ENCODE measurements around the gene GFOD2. TPM values are rescaled to one million over a fixed set of nuclear protein-coding genes. Genes with fewer than 3 reads are reported as not detected.

Gene GFOD2
- total and polyA plus RNA-seq, 2 experiments from 2014 or later: 19.3 to 34.3 TPM

GRCh38 chr16:67748834-67749233, 29.7 kb upstream of the GFOD2 start:
- DNase-seq (ENCODE audit: low spot score) (no peak), ATAC-seq (peak; percentile 16; the same call in 2 of the 3 replicates)
- no peaks in the 10 kb centered on the region for H3K9me3 Mint-ChIP-seq
- peak overlapping the region; percentile 72 for H3K27ac ChIP-seq (ENCODE audit: low read depth)
- H3K4me1 Mint-ChIP-seq: peaks cover 6% of the 10 kb centered on the region
- H3K27me3 ChIP-seq (ENCODE audit: insufficient read depth): no peaks in the 10 kb centered on the region
- no peaks in the 10 kb centered on the region for H3F3A ChIP-seq (replicated peaks; ENCODE audit: low read depth)
- peaks cover 5% of the 10 kb centered on the region for H3K27me3 Mint-ChIP-seq (ENCODE audit: insufficient read depth, low read depth, poor library complexity)
- H3K4me3 Mint-ChIP-seq: no peak overlapping the region
- peaks cover 3% of the 10 kb centered on the region for H3K36me3 Mint-ChIP-seq (ENCODE audit: low read depth)
- H3K4me2 ChIP-seq: no peak overlapping the region
- no peaks in the 10 kb centered on the region for H4K20me1 ChIP-seq (replicated peaks; ENCODE audit: insufficient read depth)
- no peaks in the 10 kb centered on the region for H3K9me2 ChIP-seq (ENCODE audit: insufficient read depth)
- H2AFZ ChIP-seq: no peak overlapping the region
- H3K4me1 ChIP-seq (ENCODE audit: insufficient read depth): peaks cover 5% of the 10 kb centered on the region; the same call in 1 of the 2 replicates
- H3K36me3 ChIP-seq (ENCODE audit: insufficient read depth): no peaks in the 10 kb centered on the region
- no peak overlapping the region for H3K4me3 ChIP-seq
- no peak for TF ChIP-seq POLR2AphosphoS5 (IDR thresholded peaks at IDR 0.05; ENCODE audit: low read depth)
- TF ChIP-seq CREB1 (CRISPR knock-in tag; IDR thresholded peaks at IDR 0.05; ENCODE audit: low read depth): no peak
- TF ChIP-seq, protein P1, sequence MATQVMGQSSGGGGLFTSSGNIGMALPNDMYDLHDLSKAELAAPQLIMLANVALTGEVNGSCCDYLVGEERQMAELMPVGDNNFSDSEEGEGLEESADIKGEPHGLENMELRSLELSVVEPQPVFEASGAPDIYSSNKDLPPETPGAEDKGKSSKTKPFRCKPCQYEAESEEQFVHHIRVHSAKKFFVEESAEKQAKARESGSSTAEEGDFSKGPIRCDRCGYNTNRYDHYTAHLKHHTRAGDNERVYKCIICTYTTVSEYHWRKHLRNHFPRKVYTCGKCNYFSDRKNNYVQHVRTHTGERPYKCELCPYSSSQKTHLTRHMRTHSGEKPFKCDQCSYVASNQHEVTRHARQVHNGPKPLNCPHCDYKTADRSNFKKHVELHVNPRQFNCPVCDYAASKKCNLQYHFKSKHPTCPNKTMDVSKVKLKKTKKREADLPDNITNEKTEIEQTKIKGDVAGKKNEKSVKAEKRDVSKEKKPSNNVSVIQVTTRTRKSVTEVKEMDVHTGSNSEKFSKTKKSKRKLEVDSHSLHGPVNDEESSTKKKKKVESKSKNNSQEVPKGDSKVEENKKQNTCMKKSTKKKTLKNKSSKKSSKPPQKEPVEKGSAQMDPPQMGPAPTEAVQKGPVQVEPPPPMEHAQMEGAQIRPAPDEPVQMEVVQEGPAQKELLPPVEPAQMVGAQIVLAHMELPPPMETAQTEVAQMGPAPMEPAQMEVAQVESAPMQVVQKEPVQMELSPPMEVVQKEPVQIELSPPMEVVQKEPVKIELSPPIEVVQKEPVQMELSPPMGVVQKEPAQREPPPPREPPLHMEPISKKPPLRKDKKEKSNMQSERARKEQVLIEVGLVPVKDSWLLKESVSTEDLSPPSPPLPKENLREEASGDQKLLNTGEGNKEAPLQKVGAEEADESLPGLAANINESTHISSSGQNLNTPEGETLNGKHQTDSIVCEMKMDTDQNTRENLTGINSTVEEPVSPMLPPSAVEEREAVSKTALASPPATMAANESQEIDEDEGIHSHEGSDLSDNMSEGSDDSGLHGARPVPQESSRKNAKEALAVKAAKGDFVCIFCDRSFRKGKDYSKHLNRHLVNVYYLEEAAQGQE (IDR thresholded peaks at IDR 0.05; ENCODE audit: unreplicated experiment): no peak
- TF ChIP-seq ETS1 (IDR thresholded peaks at IDR 0.05): no peak
- no peak for TF ChIP-seq ZNF114 (CRISPR knock-in tag; IDR thresholded peaks at IDR 0.05)
- no peak for TF ChIP-seq ZNF331 (CRISPR knock-in tag; IDR thresholded peaks at IDR 0.05; ENCODE audit: low read depth)
- TF ChIP-seq JUNB (IDR thresholded peaks at IDR 0.05; ENCODE audit: unreplicated experiment): no peak
- TF ChIP-seq EZH2phosphoT487 (IDR thresholded peaks at IDR 0.05; ENCODE audit: unreplicated experiment): no peak
- TF ChIP-seq NANOG (IDR thresholded peaks at IDR 0.05; ENCODE audit: borderline replicate concordance): no peak
- TF ChIP-seq, protein P2, sequence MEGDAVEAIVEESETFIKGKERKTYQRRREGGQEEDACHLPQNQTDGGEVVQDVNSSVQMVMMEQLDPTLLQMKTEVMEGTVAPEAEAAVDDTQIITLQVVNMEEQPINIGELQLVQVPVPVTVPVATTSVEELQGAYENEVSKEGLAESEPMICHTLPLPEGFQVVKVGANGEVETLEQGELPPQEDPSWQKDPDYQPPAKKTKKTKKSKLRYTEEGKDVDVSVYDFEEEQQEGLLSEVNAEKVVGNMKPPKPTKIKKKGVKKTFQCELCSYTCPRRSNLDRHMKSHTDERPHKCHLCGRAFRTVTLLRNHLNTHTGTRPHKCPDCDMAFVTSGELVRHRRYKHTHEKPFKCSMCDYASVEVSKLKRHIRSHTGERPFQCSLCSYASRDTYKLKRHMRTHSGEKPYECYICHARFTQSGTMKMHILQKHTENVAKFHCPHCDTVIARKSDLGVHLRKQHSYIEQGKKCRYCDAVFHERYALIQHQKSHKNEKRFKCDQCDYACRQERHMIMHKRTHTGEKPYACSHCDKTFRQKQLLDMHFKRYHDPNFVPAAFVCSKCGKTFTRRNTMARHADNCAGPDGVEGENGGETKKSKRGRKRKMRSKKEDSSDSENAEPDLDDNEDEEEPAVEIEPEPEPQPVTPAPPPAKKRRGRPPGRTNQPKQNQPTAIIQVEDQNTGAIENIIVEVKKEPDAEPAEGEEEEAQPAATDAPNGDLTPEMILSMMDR (conservative IDR thresholded peaks at IDR 0.05; ENCODE audit: low read depth in 2 of 2): no peak
- TF ChIP-seq EZH2 (IDR thresholded peaks at IDR 0.05; ENCODE audit: low read depth, unreplicated experiment): no peak
- TF ChIP-seq STAT1 (IDR thresholded peaks at IDR 0.05; ENCODE audit: unreplicated experiment): no peak
- TF ChIP-seq, protein P3, sequence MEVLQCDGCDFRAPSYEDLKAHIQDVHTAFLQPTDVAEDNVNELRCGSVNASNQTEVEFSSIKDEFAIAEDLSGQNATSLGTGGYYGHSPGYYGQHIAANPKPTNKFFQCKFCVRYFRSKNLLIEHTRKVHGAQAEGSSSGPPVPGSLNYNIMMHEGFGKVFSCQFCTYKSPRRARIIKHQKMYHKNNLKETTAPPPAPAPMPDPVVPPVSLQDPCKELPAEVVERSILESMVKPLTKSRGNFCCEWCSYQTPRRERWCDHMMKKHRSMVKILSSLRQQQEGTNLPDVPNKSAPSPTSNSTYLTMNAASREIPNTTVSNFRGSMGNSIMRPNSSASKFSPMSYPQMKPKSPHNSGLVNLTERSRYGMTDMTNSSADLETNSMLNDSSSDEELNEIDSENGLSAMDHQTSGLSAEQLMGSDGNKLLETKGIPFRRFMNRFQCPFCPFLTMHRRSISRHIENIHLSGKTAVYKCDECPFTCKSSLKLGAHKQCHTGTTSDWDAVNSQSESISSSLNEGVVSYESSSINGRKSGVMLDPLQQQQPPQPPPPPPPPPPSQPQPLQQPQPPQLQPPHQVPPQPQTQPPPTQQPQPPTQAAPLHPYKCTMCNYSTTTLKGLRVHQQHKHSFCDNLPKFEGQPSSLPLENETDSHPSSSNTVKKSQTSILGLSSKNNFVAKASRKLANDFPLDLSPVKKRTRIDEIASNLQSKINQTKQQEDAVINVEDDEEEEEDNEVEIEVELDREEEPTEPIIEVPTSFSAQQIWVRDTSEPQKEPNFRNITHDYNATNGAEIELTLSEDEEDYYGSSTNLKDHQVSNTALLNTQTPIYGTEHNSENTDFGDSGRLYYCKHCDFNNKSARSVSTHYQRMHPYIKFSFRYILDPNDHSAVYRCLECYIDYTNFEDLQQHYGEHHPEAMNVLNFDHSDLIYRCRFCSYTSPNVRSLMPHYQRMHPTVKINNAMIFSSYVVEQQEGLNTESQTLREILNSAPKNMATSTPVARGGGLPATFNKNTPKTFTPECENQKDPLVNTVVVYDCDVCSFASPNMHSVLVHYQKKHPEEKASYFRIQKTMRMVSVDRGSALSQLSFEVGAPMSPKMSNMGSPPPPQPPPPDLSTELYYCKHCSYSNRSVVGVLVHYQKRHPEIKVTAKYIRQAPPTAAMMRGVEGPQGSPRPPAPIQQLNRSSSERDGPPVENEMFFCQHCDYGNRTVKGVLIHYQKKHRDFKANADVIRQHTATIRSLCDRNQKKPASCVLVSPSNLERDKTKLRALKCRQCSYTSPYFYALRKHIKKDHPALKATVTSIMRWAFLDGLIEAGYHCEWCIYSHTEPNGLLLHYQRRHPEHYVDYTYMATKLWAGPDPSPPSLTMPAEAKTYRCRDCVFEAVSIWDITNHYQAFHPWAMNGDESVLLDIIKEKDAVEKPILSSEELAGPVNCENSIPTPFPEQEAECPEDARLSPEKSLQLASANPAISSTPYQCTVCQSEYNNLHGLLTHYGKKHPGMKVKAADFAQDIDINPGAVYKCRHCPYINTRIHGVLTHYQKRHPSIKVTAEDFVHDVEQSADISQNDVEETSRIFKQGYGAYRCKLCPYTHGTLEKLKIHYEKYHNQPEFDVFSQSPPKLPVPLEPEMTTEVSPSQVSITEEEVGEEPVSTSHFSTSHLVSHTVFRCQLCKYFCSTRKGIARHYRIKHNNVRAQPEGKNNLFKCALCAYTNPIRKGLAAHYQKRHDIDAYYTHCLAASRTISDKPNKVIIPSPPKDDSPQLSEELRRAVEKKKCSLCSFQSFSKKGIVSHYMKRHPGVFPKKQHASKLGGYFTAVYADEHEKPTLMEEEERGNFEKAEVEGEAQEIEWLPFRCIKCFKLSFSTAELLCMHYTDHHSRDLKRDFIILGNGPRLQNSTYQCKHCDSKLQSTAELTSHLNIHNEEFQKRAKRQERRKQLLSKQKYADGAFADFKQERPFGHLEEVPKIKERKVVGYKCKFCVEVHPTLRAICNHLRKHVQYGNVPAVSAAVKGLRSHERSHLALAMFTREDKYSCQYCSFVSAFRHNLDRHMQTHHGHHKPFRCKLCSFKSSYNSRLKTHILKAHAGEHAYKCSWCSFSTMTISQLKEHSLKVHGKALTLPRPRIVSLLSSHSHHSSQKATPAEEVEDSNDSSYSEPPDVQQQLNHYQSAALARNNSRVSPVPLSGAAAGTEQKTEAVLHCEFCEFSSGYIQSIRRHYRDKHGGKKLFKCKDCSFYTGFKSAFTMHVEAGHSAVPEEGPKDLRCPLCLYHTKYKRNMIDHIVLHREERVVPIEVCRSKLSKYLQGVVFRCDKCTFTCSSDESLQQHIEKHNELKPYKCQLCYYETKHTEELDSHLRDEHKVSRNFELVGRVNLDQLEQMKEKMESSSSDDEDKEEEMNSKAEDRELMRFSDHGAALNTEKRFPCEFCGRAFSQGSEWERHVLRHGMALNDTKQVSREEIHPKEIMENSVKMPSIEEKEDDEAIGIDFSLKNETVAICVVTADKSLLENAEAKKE (CRISPR knock-in tag; IDR thresholded peaks at IDR 0.05): no peak
- H3K27ac Mint-ChIP-seq: 0 out of 2 replicates have a peak overlapping the region, but pooled peaks have one; percentile 7
- H3K79me2 ChIP-seq (replicated peaks; ENCODE audit: insufficient read depth): no peaks in the 10 kb centered on the region

Measured in GM23338 (cell line).